Measurements from ENCODE around the gene PPFIBP1.
"Not testable (repeated sequence)": the region's sequence is repeated elsewhere in the genome, so short reads cannot be mapped to it uniquely, and the experiment has no call there.

Gene PPFIBP1

GRCh38 chr12:27631365-27631764 lies 107.4 kb downstream of the PPFIBP1 start:
- no peak overlapping the region for H3K4me3 ChIP-seq (ENCODE audit: low read depth, low read length)
- DNase-seq (ENCODE audit: low read depth, low spot score): no peak
- TF ChIP-seq CTCF (IDR thresholded peaks at IDR 0.05; ENCODE audit: low read depth, low read length): no peak
- in situ Hi-C loops (cut with HindIII; ENCODE audit: low sequenced_read_pairs): no loop called here

- no peak overlapping the region for H3K4me3 ChIP-seq (ENCODE audit: low read depth, low read length)
- no peak for DNase-seq (ENCODE audit: low read depth, low spot score)
- in situ Hi-C loops (cut with HindIII; ENCODE audit: low sequenced_read_pairs): no loop called here
- no peak for TF ChIP-seq CTCF (IDR thresholded peaks at IDR 0.05; ENCODE audit: low read depth, low read length)
These were observed 107.9 kb downstream of the PPFIBP1 start for GRCh38 chr12:27631813-27632491.

- H3K4me3 ChIP-seq (ENCODE audit: low read depth, low read length): no peak overlapping the region
- in situ Hi-C loops (cut with HindIII; ENCODE audit: low sequenced_read_pairs): no loop called here
- DNase-seq (ENCODE audit: low read depth, low spot score): peak; percentile 67
- TF ChIP-seq CTCF (IDR thresholded peaks at IDR 0.05; ENCODE audit: low read depth, low read length): peak; percentile 58
These were observed 111.5 kb downstream of the PPFIBP1 start for GRCh38 chr12:27635349-27635972.

- H3K4me3 ChIP-seq (ENCODE audit: low read depth, low read length); in situ Hi-C loops (cut with HindIII; ENCODE audit: low sequenced_read_pairs); DNase-seq (ENCODE audit: low read depth, low spot score): not testable (repeated sequence)
These were observed 112.6 kb downstream of the PPFIBP1 start for GRCh38 chr12:27636569-27636968.

- TF ChIP-seq CTCF (IDR thresholded peaks at IDR 0.05; ENCODE audit: low read depth, low read length): no peak
- no peak overlapping the region for H3K4me3 ChIP-seq (ENCODE audit: low read depth, low read length)
- no peak for DNase-seq (ENCODE audit: low read depth, low spot score)
- in situ Hi-C loops (cut with HindIII; ENCODE audit: low sequenced_read_pairs): no loop called here
These were observed 113.5 kb downstream of the PPFIBP1 start for GRCh38 chr12:27637524-27637923.

- no peak for DNase-seq (ENCODE audit: low read depth, low spot score)
- H3K4me3 ChIP-seq (ENCODE audit: low read depth, low read length): no peak overlapping the region
- no peak for TF ChIP-seq CTCF (IDR thresholded peaks at IDR 0.05; ENCODE audit: low read depth, low read length)
- in situ Hi-C loops (cut with HindIII; ENCODE audit: low sequenced_read_pairs): no loop called here
These were observed 115.3 kb downstream of the PPFIBP1 start for GRCh38 chr12:27639265-27639664.

GRCh38 chr12:27640566-27641200 lies 116.7 kb downstream of the PPFIBP1 start:
- DNase-seq (ENCODE audit: low read depth, low spot score); in situ Hi-C loops (cut with HindIII; ENCODE audit: low sequenced_read_pairs): not testable (repeated sequence)

GRCh38 chr12:27642361-27642760 lies 118.4 kb downstream of the PPFIBP1 start:
- DNase-seq (ENCODE audit: low read depth, low spot score); H3K4me3 ChIP-seq (ENCODE audit: low read depth, low read length); in situ Hi-C loops (cut with HindIII; ENCODE audit: low sequenced_read_pairs): not testable (repeated sequence)

More at GRCh38 chr12:27640566-27641200, 116.7 kb downstream of the PPFIBP1 start:
- not testable (repeated sequence) for H3K4me3 ChIP-seq (ENCODE audit: low read depth, low read length)

GRCh38 chr12:27642892-27643291 lies 118.9 kb downstream of the PPFIBP1 start:
- DNase-seq (ENCODE audit: low read depth, low spot score); H3K4me3 ChIP-seq (ENCODE audit: low read depth, low read length); in situ Hi-C loops (cut with HindIII; ENCODE audit: low sequenced_read_pairs): not testable (repeated sequence)
